Measurements from ENCODE around the gene COG4.

Gene COG4

DNA sequence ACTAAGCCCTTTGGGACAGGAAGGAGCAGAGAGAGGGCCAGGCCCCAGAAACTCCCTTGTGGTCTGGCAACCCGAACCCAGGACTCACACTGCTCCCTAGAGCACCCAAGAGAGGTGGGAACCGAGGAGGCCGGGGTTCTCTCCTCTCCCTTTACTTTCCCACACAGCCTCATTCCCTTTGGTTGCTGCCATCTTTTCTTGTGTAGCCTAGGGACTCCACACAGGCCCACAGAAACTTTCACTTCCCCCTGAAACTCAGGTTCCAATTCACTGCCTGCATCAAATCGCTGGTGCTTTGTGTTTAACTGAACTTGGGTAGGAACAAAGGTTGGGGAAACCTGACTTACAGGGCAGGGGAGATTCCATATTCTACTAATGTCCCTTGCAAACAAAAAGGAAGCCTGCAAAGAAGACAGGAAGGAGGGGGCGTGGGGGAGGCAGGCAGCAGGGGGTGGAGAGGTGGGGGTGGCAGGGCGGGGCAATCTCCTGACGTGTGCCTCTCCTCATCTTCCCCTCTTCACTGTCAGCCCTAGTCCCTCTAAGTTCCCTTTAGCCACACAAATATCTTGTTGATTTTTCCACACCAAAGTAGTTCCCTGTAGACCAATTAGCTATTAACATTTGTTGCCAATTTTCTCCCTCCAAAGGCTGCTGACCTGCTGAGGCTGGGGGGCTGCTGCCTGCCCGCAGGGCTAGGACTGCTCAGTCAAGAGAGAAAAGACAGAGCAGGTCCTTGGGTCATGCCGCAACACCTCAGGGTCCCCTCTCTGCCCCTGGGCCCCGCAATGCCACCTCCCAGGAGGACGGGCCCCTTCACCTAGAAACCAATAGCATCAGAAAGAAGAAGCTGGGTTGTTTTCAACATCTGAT, 92.5 kb downstream of the COG4 start:
- DNase-seq = no peak

All from right forelimb (tissue), 1 donor.